Endodermal cell (in vitro differentiated cells): ENCODE measurements around the gene AHNAK2. TPM values are rescaled to one million over a fixed set of nuclear protein-coding genes. Genes with fewer than 3 reads are reported as not detected.

Experiments used
- DNase-seq: peaks from one replicate; pipeline ENCODE4 v3.0.0-alpha.2; 2017
- H3K27ac ChIP-seq: 2 replicates; pipeline ENCODE4 v1.5.1; 2013; ENCODE audit warnings: mild to moderate bottlenecking, low read depth, low read length, moderate library complexity
- H3K27me3 ChIP-seq: 2 replicates; pipeline ENCODE4 v1.6.1; 2013; ENCODE audit warnings: mild to moderate bottlenecking, low read length, moderate library complexity; ENCODE audit not compliant: insufficient read depth, control insufficient read depth, poor library complexity, severe bottlenecking
- H3K36me3 ChIP-seq: 2 replicates; pipeline ENCODE4 v1.7.0; 2013; ENCODE audit warnings: mild to moderate bottlenecking, low read length, moderate library complexity; ENCODE audit not compliant: control insufficient read depth, insufficient read depth
- H3K4me1 ChIP-seq: one replicate; pipeline ENCODE4 v1.7.0; 2013; ENCODE audit warnings: low read length; ENCODE audit not compliant: control insufficient read depth, insufficient read depth
- H3K4me3 ChIP-seq: 2 replicates; pipeline ENCODE4 v1.5.1; 2013; ENCODE audit warnings: mild to moderate bottlenecking, low read length, moderate library complexity
- H3K9ac ChIP-seq: 2 replicates; pipeline ENCODE4 v1.6.1; 2013; ENCODE audit warnings: mild to moderate bottlenecking, low read length, moderate library complexity; ENCODE audit not compliant: poor library complexity, severe bottlenecking; ENCODE audit errors: extremely low read depth
- H3K9me3 ChIP-seq: 2 replicates; pipeline ENCODE4 v1.6.1; 2013; ENCODE audit warnings: mild to moderate bottlenecking, low read length, moderate library complexity; ENCODE audit not compliant: control insufficient read depth
- H3K27ac Mint-ChIP-seq: 2 replicates; pipeline ENCODE4 v1.8.0; 2020; ENCODE audit warnings: mixed read lengths
- H3K27me3 Mint-ChIP-seq: 2 replicates; pipeline ENCODE4 v1.8.0; 2021; ENCODE audit warnings: mild to moderate bottlenecking, mixed read lengths; ENCODE audit not compliant: insufficient read depth
- H3K36me3 Mint-ChIP-seq: 2 replicates; pipeline ENCODE4 v1.8.0; 2020; ENCODE audit warnings: low read depth, mixed read lengths
- H3K4me1 Mint-ChIP-seq: 2 replicates; pipeline ENCODE4 v1.8.0; 2020; ENCODE audit warnings: mixed read lengths
- H3K4me3 Mint-ChIP-seq: 2 replicates; pipeline ENCODE4 v1.8.0; 2020; ENCODE audit warnings: mild to moderate bottlenecking, moderate library complexity, mixed read lengths
- H3K9me3 Mint-ChIP-seq: 2 replicates; pipeline ENCODE4 v1.8.0; 2020; ENCODE audit warnings: mild to moderate bottlenecking, mixed read lengths
- CTCF ChIP-seq: fragments of 200-600 bp; sonication (generic); conservative IDR thresholded peaks from 2 replicates; pipeline ENCODE4 v1.5.0; 2021; ENCODE audit warnings: antibody characterized with exemption, mild to moderate bottlenecking
- WGBS, 2 experiments: methylation state at CpG; one replicate each; pipeline versions ENCODE4 v1.1.5 to v1.1.7; 2013; ENCODE audit warnings: missing lambda C conversion rate in 2 of 2, mixed read lengths in 1 of 2; ENCODE audit not compliant: insufficient coverage in 1 of 2, insufficient read length in 1 of 2; 5-methylcytosine and 5-hydroxymethylcytosine counted together
- total RNA-seq, 2 donors: library from RNA; stranded (reverse); fragmentation: NEBNext Ultra II Directional in 1 of 2; extraction: Animal tissue kit (Norgen Biotek cat#: 25700) in 1 of 2; gene quantifications; 2 replicates in 1 of 2; 3 replicates in 1 of 2; pipeline ENCODE4 v1.2.1, GENCODE V29; 2021

The AHNAK2 gene
- total RNA-seq, 2 donors from 2014 or later, result 0.93 to 2.2 TPM

GRCh38 chr14:104974665-104975390 lies 3.3 kb downstream of the AHNAK2 start:
- DNase-seq, result peak; percentile 45
- H3K27ac Mint-ChIP-seq, result no peak overlapping the region
- H3K27me3 Mint-ChIP-seq, result peaks cover 36% of the 10 kb centered on the region
- Histone ChIP-seq H3K4me1 (no peaks in the 10 kb centered on the region), H3K9me3 (no peaks in the 10 kb centered on the region), H3K4me3 (no peak overlapping the region), H3K9ac (no peak overlapping the region), H3K27me3 (peaks cover 31% of the 10 kb centered on the region), H3K36me3 (no peaks in the 10 kb centered on the region), H3K27ac (no peak overlapping the region)
- H3K4me3 Mint-ChIP-seq, result no peak overlapping the region
- 93 to 94% methylated on average over 7 to 14 of the region's 14 CpGs for WGBS, 2 experiments
- TF ChIP-seq CTCF, result no peak
- no peaks in the 10 kb centered on the region for H3K9me3 Mint-ChIP-seq
- H3K4me1 Mint-ChIP-seq, result peaks cover 3% of the 10 kb centered on the region
- no peaks in the 10 kb centered on the region for H3K36me3 Mint-ChIP-seq

GRCh38 chr14:104974146-104974541 lies 4.0 kb downstream of the AHNAK2 start:
- no peaks in the 10 kb centered on the region for H3K36me3 ChIP-seq
- no peak overlapping the region for H3K4me3 ChIP-seq
- no peak overlapping the region for H3K27ac ChIP-seq
- Mint-ChIP-seq H3K36me3 (no peaks in the 10 kb centered on the region), H3K27ac (no peak overlapping the region), H3K4me3 (no peak overlapping the region), H3K9me3 (no peaks in the 10 kb centered on the region), H3K4me1 (peaks cover 3% of the 10 kb centered on the region), H3K27me3 (peaks cover 29% of the 10 kb centered on the region)
- H3K9ac ChIP-seq, result no peak overlapping the region
- no peaks in the 10 kb centered on the region for H3K4me1 ChIP-seq
- no peaks in the 10 kb centered on the region for H3K9me3 ChIP-seq
- WGBS, 2 experiments, result 91 to 93% methylated on average over 6 to 13 of the region's 13 CpGs
- TF ChIP-seq CTCF, result no peak
- H3K27me3 ChIP-seq, result peaks cover 25% of the 10 kb centered on the region
- peak; percentile 47 for DNase-seq

GRCh38 chr14:104973385-104974145 lies 4.6 kb downstream of the AHNAK2 start:
- H3K27ac Mint-ChIP-seq, result no peak overlapping the region
- H3K4me1 Mint-ChIP-seq, result peaks cover 3% of the 10 kb centered on the region
- DNase-seq, result peak; percentile 78
- Histone ChIP-seq H3K9ac (no peak overlapping the region), H3K9me3 (no peaks in the 10 kb centered on the region), H3K4me1 (no peaks in the 10 kb centered on the region), H3K4me3 (no peak overlapping the region), H3K36me3 (no peaks in the 10 kb centered on the region), H3K27ac (no peak overlapping the region), H3K27me3 (peaks cover 19% of the 10 kb centered on the region)
- H3K27me3 Mint-ChIP-seq, result peaks cover 23% of the 10 kb centered on the region
- 62 to 69% methylated on average over 15 to 23 of the region's 23 CpGs for WGBS, 2 experiments
- H3K9me3 Mint-ChIP-seq, result no peaks in the 10 kb centered on the region
- H3K36me3 Mint-ChIP-seq, result no peaks in the 10 kb centered on the region
- H3K4me3 Mint-ChIP-seq, result no peak overlapping the region
- TF ChIP-seq CTCF, result no peak
